ENCODE measurements around the gene TCHH. TPM values are rescaled to one million over a fixed set of nuclear protein-coding genes. Genes with fewer than 3 reads are reported as not detected.

Gene TCHH, protein sequence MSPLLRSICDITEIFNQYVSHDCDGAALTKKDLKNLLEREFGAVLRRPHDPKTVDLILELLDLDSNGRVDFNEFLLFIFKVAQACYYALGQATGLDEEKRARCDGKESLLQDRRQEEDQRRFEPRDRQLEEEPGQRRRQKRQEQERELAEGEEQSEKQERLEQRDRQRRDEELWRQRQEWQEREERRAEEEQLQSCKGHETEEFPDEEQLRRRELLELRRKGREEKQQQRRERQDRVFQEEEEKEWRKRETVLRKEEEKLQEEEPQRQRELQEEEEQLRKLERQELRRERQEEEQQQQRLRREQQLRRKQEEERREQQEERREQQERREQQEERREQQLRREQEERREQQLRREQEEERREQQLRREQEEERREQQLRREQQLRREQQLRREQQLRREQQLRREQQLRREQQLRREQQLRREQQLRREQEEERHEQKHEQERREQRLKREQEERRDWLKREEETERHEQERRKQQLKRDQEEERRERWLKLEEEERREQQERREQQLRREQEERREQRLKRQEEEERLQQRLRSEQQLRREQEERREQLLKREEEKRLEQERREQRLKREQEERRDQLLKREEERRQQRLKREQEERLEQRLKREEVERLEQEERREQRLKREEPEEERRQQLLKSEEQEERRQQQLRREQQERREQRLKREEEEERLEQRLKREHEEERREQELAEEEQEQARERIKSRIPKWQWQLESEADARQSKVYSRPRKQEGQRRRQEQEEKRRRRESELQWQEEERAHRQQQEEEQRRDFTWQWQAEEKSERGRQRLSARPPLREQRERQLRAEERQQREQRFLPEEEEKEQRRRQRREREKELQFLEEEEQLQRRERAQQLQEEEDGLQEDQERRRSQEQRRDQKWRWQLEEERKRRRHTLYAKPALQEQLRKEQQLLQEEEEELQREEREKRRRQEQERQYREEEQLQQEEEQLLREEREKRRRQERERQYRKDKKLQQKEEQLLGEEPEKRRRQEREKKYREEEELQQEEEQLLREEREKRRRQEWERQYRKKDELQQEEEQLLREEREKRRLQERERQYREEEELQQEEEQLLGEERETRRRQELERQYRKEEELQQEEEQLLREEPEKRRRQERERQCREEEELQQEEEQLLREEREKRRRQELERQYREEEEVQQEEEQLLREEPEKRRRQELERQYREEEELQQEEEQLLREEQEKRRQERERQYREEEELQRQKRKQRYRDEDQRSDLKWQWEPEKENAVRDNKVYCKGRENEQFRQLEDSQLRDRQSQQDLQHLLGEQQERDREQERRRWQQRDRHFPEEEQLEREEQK (N-terminal part only)
- not detected for total RNA-seq
- long read RNA-seq, result 0 reads

- Histone ChIP-seq H3K4me3 (no peak within 1 kb of the TSS), H3K36me3 (no peaks in the 10 kb centered on the region), H3K27me3 (ENCODE audit: low read depth) (peaks cover 96% of the 10 kb centered on the region), H3K9me3 (replicated peaks) (no peaks in the 10 kb centered on the region), H3K4me1 (peaks cover 26% of the 10 kb centered on the region), H3K27ac (replicated peaks) (no peak within 1 kb of the TSS)
- no peak for TF ChIP-seq CTCF (IDR thresholded peaks at IDR 0.05; ENCODE audit: borderline replicate concordance)
- intact Hi-C loops (cut with micrococcal nuclease), result no loop called here
- no peak for DNase-seq
Observed at GRCh38 chr1:152115344-152115743, at the start of gene TCHH. TCHH (minus strand) TSS chr1:152115444; CDS start chr1:152114080, 1,364 bp downstream.

DNA sequence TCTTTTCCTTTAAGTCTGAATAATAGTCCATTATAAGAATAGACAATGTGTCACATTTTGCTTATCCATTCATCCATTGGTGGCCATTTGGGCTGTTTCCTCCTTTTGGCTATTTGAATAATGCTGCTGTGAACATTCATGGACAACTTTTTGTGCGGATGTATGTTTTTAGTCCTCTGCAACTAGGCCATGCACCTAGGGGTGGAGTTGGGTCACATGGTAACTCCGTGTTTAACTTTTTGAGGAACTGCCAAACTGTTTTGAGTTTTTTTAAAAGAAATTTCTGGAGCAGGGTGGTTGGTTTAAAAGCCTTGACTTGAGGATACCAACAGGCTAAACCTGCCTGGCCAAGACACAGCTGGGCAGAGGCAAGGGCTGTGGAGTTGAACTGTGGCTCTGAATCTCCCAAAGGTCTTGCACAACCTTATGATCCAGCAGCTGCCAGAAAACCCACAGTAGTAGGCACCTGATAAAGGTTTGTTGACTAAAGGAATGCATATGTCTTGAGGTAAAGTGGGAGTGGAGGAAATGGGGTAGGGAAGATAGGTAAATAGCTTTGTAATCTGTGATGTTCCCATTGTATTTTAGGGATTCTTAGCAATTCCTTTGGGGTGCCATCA is 49.4 kb upstream of the TCHH start:
- Histone ChIP-seq H3K4me3 (no peak overlapping the region), H3K27ac (replicated peaks) (peak overlapping the region; percentile 41), H3K27me3 (ENCODE audit: low read depth) (no peaks in the 10 kb centered on the region), H3K4me1 (peaks cover 19% of the 10 kb centered on the region), H3K9me3 (replicated peaks) (no peaks in the 10 kb centered on the region), H3K36me3 (no peaks in the 10 kb centered on the region)
- no peak for DNase-seq
- intact Hi-C loops (cut with micrococcal nuclease), result no loop called here
- TF ChIP-seq CTCF (IDR thresholded peaks at IDR 0.05; ENCODE audit: borderline replicate concordance), result no peak

- Histone ChIP-seq H3K4me3 (no peak overlapping the region), H3K27me3 (ENCODE audit: low read depth) (no peaks in the 10 kb centered on the region), H3K9me3 (replicated peaks) (no peaks in the 10 kb centered on the region), H3K4me1 (peaks cover 6% of the 10 kb centered on the region), H3K27ac (replicated peaks) (no peak overlapping the region), H3K36me3 (no peaks in the 10 kb centered on the region)
- DNase-seq, result no peak
- intact Hi-C loops (cut with micrococcal nuclease), result no loop called here
- TF ChIP-seq CTCF (IDR thresholded peaks at IDR 0.05; ENCODE audit: borderline replicate concordance), result no peak
Observed at GRCh38 chr1:152162792-152163463, 47.7 kb upstream of the TCHH start.

DNA sequence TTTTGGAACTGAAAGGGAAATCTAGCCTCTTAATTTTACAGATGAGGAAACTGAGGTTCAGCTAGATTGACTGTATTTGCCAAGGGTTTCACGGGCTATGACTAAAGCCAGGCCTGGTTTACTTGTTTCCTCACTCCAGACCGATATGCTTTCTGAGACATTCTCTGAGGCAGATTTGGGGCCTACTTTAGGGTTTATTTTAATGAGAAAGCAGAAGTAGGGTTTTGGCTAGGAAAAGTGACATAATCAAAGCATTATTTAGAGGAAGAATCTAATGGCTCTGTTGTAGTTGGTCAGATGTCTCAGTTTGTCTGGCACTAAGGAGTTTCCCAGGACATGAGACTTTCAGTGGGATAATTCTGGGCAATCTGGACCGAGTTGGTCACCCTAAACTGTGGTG is 45.3 kb upstream of the TCHH start:
- DNase-seq, result no peak
- Histone ChIP-seq H3K9me3 (replicated peaks) (no peaks in the 10 kb centered on the region), H3K4me3 (no peak overlapping the region), H3K27me3 (ENCODE audit: low read depth) (no peaks in the 10 kb centered on the region), H3K36me3 (no peaks in the 10 kb centered on the region), H3K4me1 (no peaks in the 10 kb centered on the region), H3K27ac (replicated peaks) (no peak overlapping the region)
- TF ChIP-seq CTCF (IDR thresholded peaks at IDR 0.05; ENCODE audit: borderline replicate concordance), result no peak
- intact Hi-C loops (cut with micrococcal nuclease), result no loop called here
